Stimulated activated CD4-positive, alpha-beta T cell treated with anti-CD3 and anti-CD28 coated beads, TNF-alpha, amount 100 ng/mL, for 4 hours (primary cell): ENCODE data around the gene KDM2B.

Source experiments
- DNase-seq, 3 experiments: peaks; one replicate each; pipeline ENCODE4 v3.0.0-alpha.2; 2020; ENCODE audit warnings: low read depth in 3 of 3

The KDM2B gene

DNA sequence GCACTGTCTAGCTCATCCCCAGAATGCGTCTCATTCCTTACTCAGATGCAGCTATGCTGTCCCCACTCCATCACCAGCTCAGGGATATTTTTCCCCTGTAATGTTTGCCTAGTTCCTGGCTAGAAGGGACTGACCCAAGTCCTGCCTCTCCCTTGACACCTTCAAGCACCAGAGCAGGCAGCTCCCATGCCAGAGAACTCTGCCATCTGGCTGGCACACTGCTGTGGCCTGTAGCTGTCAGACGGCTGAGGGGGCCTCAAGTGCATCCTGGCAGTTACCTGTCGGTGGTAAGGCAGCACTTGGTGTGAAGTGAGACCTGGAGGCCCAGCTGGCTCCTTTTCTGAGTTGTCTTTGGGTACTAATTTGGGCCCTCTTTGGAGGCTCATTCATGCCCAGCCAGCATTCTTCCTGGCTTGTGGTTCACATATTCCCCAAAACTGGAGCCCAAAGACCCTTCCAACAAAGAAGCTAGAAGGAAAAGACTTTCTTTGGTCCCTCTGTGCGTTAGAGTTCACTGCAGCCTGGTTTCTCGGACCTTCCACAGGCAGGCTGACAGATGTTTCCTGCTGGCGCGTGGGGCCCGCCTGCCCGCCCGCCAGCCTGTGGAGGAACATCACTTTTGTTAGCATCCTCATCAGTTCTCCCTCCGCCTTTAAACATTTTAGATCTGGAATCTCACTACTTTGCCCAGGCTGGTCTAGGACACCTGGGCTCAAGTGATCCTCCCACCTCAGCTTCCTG is 147.9 kb downstream of the KDM2B start:
- DNase-seq: no peak

DNA sequence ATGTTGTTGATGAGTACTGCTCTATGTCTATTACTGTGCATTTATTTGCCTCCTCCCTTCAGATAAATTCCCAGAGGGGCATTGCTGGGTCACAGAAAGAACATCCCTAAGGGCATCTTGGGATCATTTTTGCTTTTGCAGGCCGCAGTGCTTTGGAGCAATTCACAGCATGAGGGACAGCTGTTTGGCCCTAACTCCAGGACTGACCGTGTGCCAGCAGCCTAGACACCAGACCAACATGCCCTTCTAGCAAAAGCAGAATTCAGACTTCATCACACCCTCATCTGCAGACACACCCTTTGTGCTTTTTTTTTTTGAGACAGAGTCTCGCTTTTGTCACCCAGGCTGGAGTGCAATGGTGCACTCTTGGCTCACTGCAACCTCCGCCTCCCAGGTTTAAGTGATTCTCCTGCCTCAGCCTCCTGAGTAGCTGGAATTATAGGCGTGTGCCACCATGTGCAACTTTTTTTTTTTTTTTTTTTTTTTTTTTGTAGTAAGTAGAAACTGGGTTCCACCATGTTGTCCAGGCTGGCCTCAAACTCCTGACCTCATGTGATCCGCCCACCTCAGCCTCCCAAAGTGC is 149.9 kb downstream of the KDM2B start:
- no peak for DNase-seq

DNA sequence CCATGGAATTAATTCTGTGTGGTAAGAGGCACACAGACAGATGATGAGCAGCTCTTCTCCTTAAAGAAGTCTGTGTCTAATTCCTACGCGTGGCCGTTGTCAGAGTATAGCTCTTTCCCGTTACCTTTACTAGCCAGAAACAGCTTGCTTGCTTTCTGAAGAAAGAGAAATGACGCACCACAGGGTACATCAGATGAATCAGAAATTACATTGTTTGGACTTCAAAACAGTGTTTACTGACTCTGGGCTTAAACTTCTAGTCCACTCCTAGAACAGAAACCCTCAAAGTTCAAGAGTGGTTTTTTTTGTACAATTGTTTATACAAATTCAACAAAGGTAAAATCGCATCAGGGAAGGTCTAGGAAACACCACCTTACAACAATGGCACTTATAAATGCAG is 151.9 kb downstream of the KDM2B start:
- no peak for DNase-seq

DNA sequence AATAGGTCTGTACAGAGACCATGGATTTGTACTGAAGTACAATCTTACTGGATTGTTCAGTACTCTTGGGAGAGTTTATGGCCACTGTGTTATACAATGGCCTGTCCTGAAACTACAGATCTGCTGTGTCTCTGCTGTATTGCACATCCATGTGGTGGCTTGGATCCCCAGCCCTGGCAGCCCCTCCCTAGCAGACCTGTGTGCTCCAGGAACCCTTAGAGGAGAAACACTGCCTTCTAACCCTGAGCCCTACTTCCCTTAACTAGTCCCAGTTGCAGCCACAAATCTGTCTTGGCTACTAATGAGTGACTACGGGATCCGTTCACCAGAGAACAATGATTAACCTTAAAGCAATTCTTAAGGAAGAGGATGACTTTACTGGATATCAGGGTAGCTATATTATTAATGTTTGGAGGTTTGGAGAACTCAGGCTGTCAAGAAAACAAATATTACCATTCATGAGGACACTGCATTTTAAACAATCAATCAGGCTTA is 153.2 kb downstream of the KDM2B start:
- no peak for DNase-seq

DNA sequence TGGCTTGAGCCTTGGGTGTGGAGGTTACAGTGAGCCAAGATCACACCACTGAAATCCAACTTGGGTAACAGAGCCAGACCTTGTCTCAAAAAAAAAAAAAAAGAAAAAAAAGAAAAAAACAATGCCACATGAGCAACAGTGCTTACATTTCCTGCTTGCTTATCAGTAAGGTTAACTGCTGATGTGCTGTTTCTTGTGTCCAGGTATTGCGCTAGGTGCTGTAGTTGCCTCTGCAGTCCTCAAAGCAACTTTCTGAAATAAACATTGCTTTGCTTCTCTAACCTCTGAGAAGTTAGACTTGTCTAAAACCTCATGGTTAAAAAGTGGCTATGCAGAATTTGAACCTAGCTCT is 156.2 kb downstream of the KDM2B start:
- no peak for DNase-seq

DNA sequence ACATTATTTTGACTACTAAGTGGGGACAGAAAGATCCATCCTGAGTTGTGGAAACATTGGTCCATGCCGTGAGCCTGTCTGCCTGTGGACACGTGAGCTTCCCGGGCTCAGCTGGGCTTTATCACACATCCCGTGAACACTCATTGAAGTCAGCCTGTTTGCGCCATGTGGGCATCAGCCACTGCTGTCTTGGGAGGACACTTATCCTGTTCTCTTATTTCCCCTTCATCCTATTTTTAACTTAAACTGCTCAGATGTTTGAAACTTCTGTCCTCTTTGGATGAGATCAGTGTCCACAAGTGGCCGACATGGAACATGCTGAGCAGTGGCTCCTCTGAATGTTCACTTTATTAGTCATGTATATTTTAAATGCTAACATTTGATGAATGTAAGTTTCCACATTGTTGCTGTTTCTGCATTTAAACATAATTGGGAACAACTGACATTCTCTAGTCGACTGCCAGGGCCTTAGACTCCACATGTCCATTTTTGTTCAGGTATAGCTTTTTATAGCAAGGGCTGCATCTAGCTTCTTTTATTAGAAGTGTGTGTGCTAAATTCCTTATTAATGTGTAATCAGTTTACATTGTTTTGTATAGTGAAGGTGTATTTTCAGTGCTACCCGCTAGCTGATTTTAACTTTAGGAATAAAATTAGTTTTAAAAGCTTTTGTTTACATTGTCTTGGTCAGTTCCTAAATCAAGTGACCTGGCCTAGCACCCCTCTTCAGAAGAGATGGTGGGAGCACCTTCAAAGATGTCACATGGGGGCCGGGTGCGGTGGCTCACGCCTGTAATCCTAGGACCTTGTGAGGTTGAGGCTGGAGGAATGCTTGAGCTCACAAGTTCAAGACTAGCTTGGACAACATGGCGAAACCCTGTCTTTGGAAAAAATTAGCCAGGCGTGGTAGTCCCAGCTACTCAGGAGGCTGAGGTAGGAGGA is 156.9 kb downstream of the KDM2B start:
- no peak for DNase-seq

DNA sequence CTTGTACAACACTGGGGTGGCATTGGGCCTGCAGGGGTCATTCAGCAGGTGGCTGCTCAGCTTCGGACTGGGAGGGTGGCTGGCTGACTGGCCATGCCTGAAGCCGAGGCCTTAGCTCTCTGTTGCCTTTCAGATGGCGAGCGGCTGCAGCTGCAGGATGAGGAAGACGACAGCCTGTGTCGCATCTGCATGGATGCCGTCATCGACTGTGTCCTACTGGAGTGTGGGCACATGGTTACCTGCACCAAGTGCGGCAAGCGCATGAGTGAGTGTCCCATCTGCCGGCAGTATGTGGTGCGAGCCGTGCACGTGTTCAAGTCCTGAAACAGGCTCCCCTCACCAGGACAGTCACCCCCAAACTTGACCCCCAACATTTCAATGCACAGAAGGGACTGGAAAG is 157.6 kb downstream of the KDM2B start:
- DNase-seq: no peak

DNA sequence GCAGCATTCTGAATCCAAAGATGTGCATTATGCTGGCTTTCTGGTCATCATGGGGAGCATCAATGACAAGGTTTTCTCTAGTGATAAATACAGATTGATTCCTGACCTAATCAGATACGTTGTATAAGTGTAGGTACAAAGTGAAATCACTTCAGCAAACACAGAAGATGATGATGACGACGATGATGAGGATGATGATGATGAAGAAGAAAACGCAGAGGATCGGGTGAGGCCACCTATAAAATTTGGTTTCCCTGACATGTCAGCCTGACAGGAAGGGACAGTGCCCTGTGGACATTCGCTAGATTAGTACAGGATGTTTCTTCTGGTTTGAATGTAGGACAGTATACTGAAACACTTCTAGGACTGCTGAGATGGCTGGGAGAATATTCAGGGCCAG is 160.7 kb downstream of the KDM2B start:
- DNase-seq: no peak

DNA sequence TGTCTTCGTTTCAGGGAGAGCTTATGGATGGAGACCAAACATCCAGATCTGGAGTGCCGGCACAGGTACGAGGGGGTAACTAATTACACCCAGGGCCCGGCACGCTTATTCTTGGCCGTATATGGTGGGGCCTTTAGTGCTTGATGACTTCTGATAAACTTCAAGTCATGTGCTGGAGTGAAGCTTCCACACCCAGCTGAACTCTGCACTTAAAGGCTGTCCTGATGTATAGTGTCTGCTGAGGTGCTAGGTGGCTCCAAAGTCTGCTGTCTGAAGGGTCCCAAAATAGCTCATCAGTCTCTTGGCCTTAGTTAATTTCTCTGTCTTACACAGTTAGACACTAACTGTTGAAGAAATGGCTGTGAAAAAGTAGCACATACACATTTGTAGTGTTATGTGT is 163.0 kb downstream of the KDM2B start:
- DNase-seq: no peak

DNA sequence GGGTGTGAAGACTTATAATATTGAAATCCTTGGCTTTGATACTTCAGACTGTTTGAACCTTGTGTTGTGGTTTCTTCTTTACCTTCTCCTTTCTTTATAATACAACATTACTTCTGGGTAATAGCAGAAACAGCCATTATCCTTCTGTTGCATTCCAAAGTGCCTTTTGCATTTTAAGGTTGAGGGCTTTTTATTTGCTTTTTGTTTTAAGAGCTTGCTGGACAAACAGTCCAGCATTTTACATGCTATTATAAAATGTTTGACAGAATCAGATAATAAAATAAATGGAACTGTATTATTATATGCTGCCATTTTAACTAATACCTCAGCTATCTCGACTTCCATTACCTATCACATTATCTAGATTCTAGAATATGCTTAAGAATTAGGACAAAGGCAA is 166.9 kb downstream of the KDM2B start:
- DNase-seq: no peak

DNA sequence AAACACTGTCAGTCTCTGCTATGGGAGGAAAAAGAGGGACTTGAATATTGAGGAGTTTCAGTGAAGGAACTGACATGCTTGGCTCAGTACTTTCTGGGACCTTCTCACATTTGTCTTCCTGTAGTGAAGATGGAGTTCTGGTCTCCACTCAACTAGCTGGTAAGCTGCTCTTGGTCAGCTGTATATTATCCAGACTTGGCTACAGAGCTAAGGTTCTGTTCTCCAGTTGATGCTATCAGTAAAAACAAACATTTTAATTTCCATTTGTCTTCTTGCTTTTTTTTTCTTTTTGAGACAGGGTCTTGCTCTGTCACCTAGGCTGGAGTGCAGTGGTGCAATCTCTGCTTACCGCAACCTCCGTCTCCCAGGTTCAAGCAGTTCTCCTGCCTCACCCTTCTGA is 175.6 kb downstream of the KDM2B start:
- DNase-seq: no peak

DNA sequence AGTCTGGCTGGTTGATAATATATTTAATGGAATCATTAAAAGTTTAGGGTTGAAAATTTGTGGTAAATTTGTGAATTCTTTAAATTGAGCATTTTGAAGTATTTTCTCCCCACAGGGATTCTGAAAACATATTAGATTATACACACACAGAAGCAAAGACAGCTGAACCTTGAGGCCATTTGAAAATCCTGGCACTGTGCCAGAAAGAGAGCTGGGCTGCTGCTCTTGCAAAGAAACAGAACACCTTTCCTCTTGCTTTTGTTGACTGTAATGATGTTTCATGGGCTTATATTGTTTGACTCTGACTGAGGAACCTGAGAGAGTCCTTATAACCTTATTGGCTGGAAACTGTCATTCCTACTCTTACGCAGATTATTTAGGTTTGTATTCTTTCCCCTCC is 176.1 kb downstream of the KDM2B start:
- no peak for DNase-seq

DNA sequence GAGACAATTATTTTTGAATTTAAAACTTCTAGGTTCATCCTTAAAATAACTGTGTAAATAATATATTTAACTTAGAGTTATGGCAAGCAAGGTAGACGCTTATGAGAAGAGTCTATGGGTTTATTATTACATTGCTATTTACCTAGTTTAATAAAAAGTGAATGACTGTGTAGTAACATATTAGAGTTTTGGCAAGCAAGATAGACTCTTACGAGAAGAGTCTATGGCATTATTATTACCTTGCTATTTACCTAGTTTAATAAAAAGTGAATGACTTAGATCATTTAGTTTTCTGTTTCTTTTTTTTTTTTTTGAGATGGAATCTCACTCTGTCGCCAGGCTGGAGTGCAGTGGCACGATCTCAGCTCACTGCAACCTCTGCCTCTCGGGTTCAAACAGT is 177.1 kb downstream of the KDM2B start:
- DNase-seq: no peak

DNA sequence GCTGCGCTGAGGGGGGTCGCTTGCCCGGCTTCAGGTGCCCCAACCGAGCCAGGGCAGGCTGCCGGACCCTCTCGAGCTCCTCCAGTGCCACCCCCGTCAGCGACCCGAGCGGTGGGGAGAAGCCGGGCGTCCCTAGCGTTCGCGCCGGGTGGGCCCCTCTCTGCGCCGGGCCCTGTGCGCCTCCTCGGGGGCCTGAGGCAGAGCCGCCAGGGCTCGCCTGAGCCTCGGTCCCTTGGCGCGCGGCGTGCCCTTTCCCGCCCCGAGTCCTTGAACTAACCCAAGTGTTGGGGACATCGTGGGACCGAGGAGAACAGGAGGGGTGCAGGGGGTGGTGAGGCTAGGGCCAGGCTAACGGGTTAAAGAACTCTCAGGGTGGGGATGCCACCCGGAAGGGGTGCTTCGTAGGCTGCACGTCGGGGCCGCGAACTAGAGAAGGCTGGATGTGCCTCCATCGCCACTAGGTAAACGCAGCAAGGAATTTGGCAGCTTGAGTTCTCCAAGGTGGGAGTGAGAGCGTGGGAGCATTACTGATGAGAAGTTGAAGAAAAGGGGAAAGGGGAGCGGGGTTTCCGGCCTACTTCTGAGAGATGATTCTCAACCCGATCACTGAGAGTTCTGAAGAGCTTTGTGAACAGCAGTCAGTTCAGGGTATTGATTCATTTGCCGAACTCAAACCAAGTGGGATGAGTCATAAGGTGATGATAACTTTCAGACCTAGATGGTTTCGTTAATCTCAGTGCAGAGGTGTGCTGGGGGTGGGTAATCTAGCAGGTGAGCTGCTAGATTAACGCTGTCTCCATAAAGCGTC is 180.3 kb downstream of the KDM2B start:
- peak; percentile 35 to 53 (median 45) for DNase-seq

DNA sequence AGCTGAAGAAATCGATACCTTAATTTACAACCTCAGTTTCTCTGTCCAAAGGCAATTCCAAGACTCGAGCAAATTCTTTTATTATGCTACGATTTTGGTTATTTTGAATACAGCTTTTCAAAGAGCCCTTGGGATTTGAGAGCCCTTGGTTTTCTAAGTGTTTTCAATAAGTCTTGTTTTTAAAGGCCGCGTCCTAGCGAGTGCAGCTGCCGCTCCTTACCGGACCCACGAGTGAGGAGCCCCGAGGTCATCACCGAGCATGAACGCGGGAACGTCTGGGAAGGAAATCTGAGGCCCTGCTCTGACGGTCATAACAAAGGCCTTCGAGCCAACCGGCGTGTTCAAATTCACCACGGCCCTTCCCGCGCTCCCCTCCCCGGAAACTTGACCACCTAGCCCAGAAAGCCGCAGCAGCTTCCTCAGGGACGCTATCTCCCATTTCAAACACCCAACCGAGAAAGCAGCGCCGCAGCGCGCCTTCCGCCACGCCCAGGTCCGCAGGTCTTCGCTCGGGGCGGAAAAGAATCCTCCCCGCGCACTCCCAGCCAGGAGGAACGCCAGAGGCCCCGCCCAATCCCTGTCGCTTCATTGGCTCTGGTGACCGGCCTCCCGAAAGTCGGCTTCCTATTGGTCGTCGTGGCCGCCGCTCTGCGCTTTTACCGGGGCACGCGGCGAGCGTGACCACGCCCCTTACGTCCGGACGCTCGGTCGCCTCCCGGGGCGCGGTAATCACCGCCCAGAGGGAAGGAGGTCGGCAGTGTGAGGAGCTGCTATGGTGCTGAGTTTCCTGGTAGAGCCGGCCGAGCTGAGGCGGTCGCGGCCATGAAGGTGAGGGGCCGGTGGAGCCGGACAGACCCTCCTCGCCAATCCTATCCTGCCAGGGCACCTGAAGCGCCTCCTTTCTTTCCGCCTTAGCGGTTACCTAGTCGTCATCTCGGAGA is 181.2 kb downstream of the KDM2B start, which contains the start of gene RNF34:
Gene RNF34, plus strand, starts transcription at position 728 of the 941 bp plus-strand sequence. Its CDS starts 95 bp downstream, at position 823.
- peak; percentile 94 to 96 (median 95) for DNase-seq

DNA sequence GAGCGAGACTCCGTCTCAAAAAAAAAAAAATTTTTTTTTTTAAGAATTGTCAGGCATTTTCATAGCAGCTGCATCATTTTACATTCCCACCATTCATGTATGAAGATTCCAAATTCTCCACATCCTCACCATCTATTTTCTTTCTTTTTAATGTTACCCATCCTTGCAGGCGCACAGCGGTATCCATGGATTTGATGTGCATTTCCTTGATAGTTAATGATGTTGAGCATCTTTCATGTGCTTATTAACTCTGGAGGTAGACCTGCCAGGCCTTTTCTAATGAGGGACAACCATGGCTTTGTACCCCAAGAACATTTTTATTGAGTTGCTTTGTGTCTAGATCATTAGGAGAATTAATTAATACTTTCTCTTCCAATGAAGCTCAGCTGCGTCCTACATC is 182.5 kb downstream of the KDM2B start:
- DNase-seq: no peak

DNA sequence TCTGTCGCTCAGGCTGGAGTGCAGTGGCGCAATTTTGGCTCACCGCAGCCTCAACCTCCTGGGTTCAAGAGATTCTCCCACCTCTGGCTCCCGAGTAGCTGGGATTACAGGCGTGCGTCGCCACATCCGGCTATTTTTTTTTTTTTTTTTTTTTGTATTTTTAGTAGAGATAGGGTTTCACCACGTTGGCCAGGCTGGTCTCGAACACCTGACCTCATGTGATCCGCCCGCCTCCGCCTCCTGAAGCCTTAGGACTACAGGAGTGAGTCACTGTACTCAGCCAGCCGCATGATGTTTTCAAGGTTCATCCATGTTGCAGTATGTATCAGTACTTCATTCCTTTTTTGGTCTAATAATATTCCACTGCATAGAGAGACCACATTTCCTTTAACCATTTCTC is 183.3 kb downstream of the KDM2B start:
- no peak for DNase-seq

DNA sequence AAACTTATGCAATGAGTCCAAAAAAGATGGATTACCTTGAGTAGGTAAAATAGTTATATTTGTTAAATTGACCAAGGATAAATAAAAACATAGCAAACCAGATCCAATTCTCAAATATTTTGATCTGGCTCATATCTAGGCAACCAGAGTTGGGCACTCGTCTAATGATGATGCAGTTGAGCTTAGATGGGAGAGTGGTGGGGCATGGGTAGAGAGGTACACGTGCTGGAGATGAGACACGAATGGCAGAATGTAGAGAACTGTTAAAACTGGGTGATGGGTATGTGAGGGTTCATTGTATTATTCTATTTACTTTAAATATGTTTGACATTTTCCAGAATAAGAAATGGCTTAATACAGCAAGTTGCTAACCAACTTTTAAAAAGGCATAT is 188.5 kb downstream of the KDM2B start:
- DNase-seq: no peak

DNA sequence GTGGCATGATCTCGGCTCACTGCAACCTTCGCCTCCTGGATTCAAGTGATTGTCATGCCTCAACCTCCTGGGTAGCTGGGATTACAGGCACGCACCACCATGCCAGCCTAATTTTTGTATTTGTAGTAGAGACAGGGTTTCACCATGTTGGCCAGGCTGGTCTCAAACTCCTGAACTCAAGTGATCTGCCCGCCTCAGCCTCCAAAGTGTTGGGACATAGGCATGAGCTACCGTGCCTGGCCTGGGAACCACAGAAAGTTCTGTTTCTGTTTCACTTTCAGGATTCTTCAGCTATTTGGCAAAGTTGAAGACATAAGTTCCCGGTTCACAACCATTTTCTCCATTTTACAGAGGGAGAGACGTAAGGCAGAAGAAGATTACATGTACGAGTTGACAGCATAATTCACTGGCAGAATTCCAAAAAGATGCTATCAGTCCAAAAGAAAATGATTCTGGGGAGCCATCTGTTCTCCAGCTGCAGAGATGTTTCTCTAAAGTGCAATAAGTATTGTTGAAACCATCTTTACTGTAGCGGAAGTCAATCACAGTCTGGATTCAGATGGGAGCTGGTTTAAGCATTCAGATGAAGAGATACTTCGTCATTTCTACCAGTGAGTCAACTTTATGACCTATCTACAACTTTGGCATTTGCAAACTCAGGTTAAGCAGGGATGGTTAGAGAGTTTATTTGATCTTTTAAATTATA is 189.1 kb downstream of the KDM2B start:
- peak in 1 of 3 experiments; percentile 1 for DNase-seq

DNA sequence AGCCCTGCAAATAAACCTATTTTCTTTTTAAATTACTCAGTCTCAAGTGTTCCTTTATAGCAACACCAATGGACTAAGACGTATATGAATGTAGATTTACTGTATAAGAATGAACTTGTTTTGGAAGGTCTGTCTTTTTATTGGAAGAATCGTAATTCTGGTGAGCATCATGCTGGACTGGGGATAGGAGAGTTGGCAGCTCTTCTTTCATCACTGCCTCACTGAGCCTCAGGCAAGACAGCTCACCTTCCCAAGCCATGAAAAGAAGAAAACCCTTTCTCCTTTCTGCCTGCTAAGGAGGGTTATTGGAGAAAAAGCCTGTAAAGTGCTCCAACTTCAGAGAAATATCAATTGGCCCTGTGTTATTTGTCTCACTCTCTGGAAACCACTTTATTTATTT is 190.0 kb downstream of the KDM2B start:
- no peak for DNase-seq
